ENCODE results near the gene PNMA8B.
A peak's percentile ranks its signal among the peaks of the same experiment; 100 is the strongest.
"Not testable (repeated sequence)": the region's sequence is repeated elsewhere in the genome, so short reads cannot be mapped to it uniquely, and the experiment has no call there.

The PNMA8B gene

DNA sequence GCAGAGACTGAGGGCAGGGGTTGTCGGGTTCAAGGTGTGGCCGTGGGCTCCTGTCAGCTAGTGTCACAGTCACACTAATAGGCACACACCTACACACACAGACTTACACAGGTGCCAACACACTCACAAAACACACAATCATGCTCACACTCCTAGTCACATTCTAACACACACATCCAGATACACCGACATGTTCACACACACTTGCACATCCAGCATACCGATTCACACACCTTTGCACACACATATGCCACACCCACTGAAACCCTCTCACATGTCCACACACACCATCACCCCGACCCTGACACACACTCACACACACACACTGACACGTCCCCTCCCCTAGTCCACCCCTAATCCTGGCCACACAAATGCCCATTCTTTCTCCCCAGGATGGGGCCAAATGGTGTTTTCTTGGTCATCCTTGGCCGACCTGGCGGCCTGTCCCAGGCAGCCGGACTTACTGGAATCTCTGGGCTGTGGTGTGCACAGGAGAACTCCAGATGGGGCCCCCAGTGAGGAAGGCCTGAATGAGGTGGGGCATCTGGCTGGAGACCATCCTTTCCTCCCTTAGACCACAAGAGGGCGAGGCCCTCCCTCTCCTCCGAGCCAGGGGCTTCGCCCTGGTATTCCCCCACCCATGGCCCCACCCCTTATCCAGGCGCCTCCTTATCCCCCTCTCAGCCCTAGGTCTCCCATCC lies 19.1 kb upstream of the PNMA8B start:
- DNase-seq (ENCODE audit: low read depth, low spot score), result no peak

DNA sequence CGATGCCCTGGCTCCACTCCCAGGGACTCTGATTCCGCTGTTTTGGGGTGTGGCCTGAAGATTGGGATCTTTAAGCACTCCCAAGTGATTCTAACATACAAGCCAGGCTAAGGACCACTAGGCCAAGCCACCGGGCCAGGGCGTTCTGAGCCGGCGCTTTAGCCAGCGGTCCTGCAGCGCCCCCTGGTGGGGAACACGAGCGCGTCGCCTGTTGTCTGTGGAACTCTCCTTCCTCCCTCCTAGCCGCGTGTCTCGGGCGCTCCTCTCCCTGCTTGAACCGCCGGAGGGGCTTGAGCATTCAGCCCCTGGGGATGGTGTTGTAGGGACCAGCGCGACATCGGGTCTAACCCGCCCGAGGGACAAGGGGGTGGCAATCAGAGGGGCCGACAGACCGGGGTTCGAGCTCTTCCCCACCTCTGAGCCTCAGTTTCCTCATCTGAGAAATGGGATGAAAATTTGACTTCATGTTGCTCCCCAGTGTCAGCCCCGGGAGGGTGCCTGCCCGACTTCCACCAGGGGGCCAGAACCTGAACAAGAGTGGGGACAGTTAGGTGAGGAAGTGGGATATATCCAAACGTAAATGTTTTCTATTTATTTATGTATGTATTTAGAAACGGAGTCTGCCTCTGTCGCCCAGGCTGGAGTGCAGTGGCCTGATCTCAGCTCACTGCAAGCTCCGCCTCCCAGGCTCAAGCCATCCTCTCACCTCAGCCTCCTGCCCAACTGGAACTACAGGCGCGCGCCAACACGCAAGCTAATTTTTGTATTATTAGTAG lies 18.0 kb upstream of the PNMA8B start:
- peak; percentile 83 for DNase-seq (ENCODE audit: low read depth, low spot score)

DNA sequence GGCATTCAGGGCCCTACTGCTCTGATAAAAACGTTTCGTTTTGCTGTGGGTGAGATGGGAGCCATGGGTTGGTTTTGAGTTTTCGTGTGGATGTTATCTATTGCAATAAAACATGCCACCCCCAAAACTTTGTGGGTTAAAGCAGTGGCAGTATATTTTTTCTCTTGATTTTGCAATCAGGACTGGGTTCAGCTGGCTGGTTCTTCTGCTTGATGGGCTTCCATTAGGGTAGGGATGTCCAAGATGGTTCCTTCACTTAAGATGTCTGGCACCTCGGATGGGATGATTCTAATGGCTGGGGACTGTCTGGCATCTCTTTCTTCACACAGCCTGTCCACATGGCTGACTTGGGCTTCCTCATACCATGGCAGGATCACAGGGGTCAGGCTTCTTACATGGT lies 15.6 kb upstream of the PNMA8B start:
- no peak for DNase-seq (ENCODE audit: low read depth, low spot score)

DNA sequence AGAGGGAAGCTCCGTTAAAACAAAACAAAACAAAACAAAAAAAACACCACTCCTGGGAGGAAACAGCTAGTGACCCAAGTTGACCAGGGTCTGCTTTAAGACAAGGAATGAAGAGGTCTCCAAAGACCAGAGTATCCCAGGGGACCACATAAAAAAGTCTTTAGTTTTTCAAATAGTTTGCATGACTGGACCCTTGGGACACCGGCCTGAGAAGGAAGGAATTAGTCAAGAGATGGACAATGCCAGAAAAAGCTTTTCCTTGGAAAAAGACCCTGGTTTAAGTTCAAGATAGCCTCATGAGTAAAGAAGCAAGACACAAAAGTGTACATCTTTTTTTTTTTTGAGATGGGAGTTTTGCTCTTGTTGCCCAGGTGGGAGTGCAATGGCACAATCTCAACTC lies 12.5 kb upstream of the PNMA8B start:
- DNase-seq (ENCODE audit: low read depth, low spot score), result no peak

DNA sequence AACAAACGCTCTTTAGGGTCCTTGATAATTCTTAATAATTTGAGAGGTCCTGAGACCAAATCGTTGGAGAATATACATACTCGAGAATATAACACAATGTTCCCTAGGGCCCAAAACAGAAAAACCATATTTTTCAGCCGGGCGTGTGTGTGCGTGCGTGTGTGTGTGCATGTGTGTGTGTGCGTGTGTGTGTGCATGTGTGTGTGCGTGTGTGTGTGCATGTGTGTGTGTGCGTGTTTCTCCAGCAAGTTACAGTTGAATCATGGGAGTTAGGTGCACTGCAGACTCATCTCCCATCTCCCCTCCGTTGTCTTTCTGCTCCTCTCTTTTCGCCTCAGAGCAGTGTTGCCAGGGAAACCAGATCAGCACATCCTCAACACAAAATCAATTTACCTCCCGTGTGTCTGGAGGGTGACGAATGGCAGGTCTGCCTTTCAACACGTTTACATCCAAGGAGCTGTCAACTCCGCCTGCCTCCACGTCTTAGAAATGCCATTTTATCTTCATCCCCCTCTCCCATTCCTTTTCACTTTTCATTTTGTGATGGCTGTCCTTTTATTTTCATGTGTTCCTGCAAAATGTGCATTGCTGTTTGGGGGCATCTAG lies 8.3 kb upstream of the PNMA8B start:
- DNase-seq (ENCODE audit: low read depth, low spot score), result no peak

DNA sequence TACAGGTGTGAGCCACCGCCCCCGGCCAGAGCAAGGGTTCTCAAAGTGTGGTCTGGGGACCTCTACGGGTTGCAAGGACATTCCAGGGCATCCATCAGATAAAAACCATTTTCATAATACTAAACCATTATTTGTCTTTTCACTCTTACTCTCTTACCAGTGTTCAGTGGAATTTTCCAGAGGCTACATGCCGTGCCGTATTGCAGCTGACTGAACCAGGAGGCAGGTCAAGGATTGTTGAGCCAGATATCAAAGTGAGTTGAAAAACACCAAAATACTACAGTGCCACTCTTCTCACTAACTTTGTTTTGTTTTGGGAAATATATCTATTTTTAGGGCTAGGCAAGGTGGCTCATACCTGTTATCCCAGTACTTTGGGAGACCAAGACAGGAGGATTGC lies 7.2 kb upstream of the PNMA8B start:
- DNase-seq (ENCODE audit: low read depth, low spot score), result no peak

DNA sequence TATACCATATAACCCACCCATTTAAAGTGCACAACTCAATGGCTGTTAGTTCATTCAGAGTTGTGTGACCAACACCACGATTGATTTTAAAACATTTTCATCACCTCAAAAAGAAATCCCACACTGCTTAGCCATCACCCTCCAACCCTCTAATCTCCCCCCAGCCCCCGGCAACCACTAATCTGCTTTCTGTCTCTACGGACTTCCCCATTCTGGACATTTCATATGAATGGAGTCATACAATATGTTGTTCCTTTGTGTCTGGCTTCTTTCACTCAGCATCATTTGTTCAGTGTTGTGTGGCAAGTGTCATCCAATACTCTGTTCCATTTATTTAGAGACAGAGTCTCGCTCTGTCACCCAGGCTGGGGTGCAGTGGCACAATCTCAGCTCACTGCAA lies 4.0 kb upstream of the PNMA8B start:
- no peak for DNase-seq (ENCODE audit: low read depth, low spot score)

DNA sequence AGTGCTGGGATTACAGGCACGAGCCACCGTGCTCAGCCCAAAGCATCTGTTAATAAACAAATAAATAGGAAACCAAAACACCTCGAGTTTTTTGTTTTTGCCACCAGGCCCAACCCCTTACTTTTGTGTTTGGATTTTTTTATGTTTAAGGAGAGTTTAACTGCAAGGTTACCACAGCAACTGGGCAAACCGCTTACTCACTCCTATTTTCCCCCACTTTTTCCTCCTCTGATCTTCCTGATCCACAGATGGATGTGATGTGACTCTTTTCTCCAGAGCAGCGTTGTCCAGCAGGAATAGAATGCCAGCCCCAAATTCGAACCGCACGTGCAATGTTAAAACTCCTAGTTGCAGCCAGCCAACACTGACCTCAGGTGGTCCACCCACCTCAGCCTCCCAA lies 2.1 kb upstream of the PNMA8B start:
- DNase-seq (ENCODE audit: low read depth, low spot score), result no peak

DNA sequence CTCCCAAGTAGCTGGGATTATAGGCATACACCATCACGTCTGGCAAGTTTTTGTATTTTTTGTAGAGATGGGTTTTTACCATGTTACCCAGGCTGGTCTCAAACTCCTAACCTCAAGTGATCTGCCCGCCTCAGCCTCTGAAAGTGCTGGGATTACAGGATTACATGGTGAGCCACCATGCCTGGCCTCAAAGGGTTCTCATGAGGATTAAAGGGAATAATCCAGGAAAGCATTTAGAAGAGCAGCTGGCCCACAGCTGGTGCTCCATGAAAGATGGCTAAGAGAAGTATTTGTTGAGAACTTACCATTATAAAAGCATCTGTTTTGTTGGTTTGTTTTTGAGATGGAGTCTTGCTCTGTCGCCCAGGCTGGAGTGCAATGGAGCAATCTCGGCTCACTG lies 1.2 kb upstream of the PNMA8B start:
- DNase-seq (ENCODE audit: low read depth, low spot score), result not testable (repeated sequence)

DNA sequence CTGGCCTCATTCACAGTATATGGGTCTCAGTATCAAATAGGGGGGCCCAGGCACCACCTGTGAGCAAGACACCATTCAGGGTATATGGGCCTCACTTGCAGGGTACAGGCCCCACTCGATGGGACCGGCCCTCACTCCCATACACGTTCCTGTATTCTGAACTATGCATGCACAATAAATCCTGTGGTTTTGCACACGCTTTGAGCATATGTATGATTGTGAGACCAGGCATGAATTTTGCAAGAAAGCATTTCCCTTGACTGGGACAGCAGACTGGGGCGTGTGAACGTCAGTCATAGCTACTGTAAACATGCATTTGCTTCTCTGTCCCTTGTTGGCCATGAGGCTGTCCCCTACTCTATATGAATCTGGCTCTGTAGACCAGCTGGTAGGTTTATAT lies 637 bp upstream of the PNMA8B start:
- no peak for DNase-seq (ENCODE audit: low read depth, low spot score)

DNA sequence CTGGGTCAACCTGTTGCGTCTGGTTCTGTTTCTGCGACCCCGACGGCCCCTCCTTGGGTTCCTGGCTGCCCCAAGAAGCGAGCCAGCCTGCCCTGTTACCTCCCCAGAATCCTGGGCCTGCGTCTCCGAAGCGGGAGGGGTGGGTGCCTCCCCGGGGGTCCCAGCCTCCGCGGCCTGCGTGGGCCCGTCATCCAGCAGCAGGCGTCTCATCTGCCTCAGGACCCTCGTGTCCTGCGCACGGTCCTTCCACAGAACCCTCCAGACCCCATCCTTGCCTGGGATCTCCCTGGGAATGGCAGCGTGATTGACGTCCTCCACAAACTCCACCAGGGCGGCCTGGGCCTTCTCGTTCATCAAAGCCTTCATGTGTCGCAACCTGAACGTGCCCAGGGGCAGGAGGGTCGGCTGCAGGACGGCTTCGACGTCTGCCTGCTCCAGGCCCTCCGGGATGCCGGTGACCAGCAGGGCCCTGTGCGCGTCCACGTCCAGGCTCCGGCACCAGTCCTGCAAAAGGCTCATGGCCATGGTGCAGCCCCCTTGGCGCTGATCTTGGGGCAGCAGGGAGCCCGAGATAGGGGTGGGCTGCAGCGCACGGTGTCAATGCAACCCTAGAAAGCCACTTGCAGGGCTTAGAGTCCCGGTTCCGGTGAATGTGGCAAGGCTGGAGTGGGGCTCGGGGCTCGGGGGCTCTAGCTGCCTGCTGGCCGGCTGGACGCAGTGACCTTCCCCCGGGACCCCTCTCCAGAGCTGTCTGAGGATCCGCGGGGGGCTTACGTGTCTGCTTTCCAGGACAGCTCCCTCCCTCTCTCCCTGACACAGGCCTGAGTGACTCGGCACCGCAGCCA lies 504 bp downstream of the PNMA8B start:
- no peak for DNase-seq (ENCODE audit: low read depth, low spot score)

DNA sequence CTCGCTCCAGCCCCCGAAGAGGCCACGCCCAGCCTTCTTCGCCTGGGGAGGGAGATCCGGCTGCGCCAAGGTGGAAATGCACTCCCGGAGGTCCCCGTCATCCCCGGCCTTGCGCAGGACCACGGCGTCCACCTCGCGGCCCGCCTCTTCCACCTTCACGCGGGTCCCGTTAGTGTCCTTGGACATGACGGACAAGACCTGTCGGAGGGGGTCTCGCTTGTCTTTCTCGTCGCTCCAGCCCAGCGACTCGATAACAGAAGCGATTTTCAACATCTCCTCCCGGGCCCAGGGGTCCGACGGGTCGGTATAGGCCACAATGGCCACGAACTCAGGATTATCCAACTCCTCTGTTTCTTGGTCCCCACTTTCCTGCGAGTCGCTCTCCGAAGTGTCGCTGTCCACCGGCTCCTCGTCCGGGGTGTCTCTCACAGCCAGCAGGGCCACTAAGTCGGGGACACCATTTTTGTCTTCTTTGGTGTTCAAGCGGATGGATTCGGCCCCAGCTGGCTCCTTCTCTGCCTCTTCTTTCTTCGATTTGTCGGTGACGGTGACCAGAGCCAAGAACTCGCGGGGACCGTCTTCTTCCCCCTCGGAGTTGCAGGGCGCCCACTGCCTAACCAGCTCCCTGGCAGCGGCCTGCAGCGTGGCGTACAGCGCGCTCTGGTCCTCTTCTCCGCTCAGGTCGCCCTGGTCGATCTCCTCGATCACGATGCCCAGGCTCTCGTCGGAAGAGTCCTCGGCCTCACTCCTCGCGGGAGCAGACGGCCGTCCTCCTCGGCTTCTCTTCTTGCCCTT lies 1.3 kb downstream of the PNMA8B start:
- no peak for DNase-seq (ENCODE audit: low read depth, low spot score)

DNA sequence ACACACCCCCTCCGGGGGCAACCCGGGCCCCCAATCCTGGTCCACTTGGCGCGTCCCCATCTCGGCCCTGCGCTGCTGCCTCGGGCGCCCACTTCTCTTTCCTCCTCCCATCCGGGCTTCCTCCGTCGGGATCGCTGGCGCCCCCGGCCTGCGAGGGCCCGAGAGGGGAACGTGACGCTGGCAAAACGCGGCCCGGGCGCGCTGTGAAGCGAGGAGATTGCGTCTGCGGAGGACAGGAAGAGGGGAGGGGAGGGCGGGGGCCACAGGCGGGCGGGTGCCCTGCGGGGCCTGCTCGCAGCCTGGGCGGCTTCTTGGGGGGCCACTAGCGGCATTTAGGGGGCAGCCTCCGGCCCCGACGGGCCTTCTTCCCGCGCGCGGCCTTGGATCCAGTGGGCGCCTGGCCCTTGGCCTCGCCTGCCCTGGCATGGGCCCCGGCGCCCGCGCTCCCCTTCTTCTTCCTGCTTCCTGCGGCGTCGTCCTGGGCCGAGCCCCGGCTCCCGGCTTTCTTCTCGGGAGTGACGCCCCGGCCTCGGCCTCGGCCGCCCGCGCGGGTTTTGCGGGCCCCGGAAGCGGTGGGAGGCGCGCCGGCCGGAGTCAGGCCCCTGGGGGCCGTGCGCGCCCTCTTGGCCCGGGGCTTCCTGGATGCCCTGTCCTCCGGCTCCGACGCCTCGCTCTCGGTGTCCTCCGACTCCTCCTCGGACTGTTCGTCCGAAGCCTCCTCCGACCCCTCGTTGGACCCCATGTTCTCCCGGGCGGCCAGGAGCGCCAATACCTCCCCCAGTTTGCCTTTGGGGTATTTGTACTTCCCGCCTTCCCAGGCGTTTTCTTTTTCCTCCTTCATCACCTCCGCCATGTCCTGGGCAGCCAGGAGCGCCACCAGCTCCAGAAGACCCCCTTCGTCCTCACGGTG lies 2.2 kb downstream of the PNMA8B start:
- DNase-seq (ENCODE audit: low read depth, low spot score), result no peak

DNA sequence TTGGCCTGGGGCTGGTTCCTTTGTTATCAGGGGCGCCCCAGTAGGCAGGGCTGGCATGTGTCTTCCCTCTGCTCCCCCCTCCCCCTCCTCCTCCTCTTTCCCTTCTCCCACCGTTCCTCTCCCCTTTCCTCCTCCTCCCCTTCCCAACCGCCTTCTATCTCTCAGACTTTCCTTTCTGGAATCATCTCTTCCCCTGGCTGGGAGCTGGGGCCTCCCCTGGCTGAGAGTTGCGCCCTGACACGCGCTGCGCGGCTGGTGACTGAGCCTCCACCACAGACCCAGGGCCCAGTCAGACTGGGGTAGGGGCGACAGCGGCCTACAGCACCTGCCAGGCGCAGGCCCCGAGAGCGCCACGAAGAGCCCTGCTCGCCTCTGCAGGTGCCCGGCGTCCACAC lies 2.8 kb downstream of the PNMA8B start:
- no peak for DNase-seq (ENCODE audit: low read depth, low spot score)

DNA sequence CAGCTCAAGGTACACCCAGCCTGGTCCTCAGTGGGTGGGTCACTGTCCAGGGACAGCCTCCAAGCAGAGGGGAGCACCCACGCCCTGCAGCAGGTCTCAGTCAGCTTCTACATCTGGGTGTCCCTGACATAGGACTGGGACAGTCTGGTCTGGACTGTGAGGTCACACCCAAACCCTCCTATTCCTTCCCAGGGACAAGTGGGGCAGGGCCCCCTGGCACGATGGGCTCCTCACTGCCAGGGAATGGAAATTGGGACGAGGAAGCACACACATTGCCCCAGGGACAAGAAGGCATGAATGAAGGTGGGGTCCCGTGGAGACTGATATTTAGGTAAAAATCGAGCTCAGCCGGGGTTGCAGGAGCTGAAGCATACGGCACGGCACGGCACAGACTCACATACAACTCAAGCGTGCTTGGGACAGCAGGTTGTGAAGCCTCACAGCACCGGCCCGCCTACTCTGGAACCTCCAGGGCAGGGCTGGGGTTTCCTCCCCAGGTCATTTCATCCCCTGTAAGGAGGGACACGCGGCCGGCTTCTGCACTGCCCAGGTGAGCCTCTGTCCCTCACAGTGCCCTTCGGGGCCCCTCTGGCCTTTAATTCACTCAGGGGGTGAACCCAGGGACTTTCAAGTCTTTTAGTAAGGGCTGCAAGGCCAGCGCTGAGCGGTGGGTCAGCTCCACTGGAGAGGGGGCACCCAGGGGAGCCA lies 3.5 kb downstream of the PNMA8B start:
- no peak for DNase-seq (ENCODE audit: low read depth, low spot score)

DNA sequence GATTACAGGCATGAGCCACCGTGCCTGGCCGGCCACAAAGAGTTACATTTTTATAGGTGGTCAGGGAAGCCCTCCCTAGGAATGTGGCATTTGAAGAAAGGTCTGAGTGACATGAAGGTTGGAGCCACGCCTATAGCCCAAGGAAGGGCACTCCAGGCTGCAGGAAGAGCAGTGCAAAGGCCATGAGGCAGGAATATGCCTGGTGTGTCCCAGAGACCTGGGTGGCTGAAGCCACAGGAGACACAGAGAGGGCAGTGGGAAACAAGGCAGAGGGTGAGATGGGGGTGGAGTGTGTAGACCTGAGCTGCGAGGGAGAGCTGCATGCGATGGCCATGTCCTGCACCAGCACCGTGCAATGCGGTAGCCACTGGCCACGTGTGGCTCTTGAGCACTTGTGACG lies 4.9 kb downstream of the PNMA8B start:
- no peak for DNase-seq (ENCODE audit: low read depth, low spot score)

DNA sequence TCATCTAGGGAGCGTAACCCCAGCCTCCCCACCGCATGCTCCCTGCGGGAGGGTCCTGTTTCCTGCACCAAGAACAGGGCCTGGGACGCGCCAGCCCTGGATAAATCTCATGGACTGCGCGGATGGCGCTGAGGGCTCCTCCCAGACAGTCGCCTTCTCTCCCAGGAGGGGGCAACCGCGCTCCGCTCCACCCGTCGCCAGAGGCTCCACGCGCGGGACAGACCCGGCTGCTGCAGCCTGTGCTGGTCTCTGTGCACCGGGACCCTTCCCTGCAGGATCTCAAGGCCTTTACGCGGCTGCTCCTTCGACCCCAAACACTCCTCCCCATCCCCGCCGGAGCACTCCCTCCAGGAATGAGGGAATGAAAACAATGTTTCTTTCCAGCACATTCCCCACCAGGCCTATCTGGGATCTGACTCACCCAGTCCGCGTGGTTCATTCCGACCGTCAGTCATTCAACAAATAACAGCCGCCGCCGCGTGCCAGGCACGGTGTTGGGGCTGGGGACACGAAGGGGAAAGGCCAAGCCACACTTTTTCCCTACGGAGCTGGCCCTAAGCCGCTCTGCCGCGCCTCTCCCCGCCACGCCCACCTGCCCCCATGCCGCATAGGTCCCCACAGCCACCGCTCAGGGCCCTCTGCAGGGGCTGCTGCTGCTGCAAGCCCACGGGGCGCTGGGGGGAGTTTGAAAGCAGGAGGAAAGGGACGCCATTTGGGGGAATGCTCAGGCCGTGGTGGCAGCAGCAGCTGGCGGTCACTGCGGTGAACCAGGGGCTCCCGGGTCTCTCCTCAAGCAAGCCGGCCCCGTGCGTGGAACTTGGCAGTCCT lies 6.0 kb downstream of the PNMA8B start:
- DNase-seq (ENCODE audit: low read depth, low spot score), result peak; percentile 85

DNA sequence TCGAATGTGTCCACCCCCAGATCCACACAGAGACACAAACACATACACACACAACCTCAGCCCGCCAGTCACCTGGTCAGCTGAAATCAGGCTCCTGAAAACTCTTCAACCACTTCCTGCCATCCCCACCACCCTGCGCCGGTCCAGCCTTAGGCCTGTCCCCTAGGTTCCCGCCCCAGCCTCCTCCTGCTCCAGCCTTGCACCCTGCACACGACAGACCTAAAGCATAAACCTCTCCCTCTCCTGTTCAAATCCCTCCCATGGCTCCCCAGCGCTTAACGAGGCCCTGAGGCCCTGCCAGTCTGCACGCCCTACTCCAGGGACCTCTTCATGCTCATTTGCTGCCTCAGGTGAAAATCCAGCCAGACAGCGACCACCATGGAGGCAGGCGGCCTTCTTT lies 7.1 kb downstream of the PNMA8B start:
- DNase-seq (ENCODE audit: low read depth, low spot score), result no peak
